Midbrain (tissue), 1 donor: ENCODE data around the gene PRRX2.
"Not testable (repeated sequence)": the region's sequence is repeated elsewhere in the genome, so short reads cannot be mapped to it uniquely, and the experiment has no call there.

Source experiments
- DNase-seq: peaks from one replicate; lab custom pipeline; 2025; lab: John Stamatoyannopoulos, UW

The PRRX2 gene

DNA sequence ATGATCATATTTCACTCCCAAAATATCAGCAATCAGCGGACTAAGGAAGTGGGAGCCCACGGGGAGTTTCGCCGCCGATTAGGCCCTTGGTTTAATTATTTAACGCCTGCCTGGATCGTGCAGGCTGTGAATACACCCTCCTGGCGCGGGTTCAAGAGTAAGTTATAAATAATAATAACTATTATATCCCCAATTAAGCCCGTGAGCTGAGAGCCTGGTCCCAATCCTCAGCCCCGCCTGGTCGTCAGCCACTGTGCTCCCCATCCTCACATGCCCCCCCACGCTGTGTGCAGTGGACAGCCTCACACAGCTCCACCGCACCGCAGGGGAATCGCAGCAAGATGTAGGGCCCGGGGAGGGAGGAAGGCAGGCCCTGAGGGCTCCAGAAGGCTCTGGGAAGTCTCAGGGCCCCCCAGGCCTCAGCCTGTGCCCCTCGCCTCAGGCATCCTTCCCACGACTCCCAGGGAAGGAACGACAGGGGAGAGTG, 10.8 kb upstream of the PRRX2 start:
- DNase-seq, result no peak

- DNase-seq, result no peak
Measured at GRCh38 chr9:129655154-129655553, 10.3 kb upstream of the PRRX2 start.

GRCh38 chr9:129655696-129656095, 9.8 kb upstream of the PRRX2 start:
- DNase-seq, result no peak

GRCh38 chr9:129656795-129657390, 8.6 kb upstream of the PRRX2 start:
- no peak for DNase-seq

- no peak for DNase-seq
Measured at GRCh38 chr9:129661029-129661428, 4.4 kb upstream of the PRRX2 start.

- not testable (repeated sequence) for DNase-seq
Measured at GRCh38 chr9:129662239-129662638, 3.2 kb upstream of the PRRX2 start.

- no peak for DNase-seq
Measured at GRCh38 chr9:129664746-129665388, 580 bp upstream of the PRRX2 start.

DNA sequence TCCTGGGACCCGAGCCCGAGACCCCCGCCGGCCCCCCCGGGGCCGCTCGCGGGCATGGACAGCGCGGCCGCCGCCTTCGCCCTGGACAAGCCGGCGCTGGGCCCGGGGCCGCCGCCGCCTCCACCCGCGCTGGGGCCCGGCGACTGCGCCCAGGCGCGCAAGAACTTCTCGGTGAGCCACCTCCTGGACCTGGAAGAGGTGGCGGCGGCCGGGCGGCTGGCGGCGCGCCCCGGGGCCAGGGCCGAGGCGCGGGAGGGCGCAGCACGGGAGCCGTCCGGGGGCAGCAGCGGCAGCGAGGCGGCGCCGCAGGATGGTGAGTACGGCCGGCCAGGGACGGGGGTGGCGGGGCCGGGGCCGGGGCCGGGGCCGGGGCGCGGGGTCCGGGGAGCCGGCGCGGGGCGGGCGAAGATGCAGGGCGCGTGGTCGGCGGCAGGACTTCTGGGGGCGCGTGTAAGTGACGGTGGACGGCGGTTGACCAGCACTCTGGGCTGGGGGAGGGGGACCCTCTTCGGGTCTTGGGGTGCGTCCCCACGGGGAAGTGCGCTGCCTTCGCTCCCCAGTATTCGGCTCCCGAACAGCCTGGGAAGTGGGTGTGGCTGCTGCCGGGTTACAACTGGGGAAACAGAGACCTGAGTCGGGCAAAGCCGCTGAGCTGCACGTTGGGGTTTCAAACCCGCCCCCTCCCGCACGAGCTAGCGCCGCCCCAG, 520 bp downstream of the PRRX2 start:
- DNase-seq, result no peak

GRCh38 chr9:129666575-129666974, 1.1 kb downstream of the PRRX2 start:
- no peak for DNase-seq

GRCh38 chr9:129667378-129667777, 1.9 kb downstream of the PRRX2 start:
- no peak for DNase-seq

GRCh38 chr9:129667850-129668249, 2.4 kb downstream of the PRRX2 start:
- no peak for DNase-seq

GRCh38 chr9:129669141-129669718, 3.8 kb downstream of the PRRX2 start:
- no peak for DNase-seq

DNA sequence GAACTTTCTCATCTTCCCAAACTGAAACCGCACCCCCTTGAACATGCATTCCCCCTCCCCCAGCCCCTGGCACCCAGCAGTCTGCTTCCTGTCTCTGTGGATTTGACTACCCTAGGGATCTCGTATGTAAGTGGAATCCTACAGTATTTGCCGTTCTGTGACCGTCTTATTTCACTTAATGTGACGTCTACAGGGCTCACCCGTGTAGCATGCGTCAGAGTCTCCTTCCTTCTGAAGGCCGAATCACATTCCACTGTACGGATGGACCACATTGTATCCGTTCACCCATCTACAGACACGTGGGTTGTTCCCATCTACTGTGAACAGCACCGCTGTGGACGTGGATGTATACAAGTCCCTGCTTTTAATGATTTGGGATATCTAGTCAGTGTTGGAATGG, 4.5 kb downstream of the PRRX2 start:
- DNase-seq, result no peak

DNA sequence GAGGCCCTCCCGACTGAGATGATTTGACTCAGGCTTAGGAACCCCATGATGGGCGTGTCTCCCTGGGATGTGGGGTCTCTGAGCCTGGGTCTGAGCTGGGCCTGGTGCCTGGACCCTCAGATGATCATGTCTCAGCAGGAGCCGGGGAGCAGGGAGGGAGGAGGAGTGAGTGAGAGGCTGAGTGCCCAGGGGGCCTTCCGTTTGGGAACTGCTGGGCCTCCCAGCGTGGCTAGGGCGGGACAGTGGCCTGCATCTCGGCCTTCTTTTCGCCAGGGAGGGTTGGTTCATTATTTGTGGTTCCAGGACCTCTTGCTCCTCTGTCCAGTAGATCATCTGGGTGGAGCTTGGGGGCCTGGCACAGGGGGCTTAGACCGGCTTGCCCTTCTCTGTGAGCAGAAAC, 5.6 kb downstream of the PRRX2 start:
- DNase-seq, result no peak

- no peak for DNase-seq
Measured at GRCh38 chr9:129671519-129671918, 6.1 kb downstream of the PRRX2 start.

DNA sequence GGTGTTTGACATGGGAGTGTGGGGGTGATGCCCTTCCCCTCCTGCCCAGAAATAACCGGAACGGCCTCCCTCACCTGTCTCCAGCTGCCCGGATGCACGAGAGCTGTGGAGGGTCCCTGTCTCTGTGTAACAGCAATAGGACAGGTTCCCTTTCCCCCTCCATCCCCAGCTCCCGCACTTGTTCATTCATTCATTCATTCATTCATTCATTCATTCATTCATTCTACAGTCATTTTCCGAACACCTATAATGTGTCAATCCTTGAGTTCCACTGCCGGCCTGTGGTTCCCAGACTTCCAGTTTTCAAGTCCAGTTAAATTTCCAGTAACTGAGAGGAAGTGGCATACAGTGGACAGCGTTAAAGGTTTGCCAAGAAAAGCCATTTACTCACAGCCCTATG, 7.3 kb downstream of the PRRX2 start:
- DNase-seq, result no peak

DNA sequence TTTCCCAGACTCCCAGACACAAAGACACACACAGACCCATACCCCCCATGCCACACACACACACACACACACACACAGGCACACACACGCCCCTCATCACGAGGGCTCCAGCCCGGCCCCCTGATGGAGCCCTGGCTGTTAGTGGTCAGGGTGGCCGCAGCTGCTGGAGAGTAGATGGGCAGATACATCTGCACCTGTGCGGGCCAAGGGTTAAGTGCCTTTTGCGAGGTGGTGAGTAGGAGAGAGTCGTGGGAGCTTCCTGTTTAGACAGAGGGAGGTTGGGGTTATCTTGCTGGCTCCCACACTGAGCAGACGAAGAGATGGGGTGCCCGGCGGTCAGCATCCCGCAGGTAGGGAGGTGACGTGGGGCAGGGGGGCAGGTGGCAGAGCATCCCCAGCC, 8.2 kb downstream of the PRRX2 start:
- DNase-seq, result no peak

GRCh38 chr9:129674229-129674628, 8.8 kb downstream of the PRRX2 start:
- no peak for DNase-seq

DNA sequence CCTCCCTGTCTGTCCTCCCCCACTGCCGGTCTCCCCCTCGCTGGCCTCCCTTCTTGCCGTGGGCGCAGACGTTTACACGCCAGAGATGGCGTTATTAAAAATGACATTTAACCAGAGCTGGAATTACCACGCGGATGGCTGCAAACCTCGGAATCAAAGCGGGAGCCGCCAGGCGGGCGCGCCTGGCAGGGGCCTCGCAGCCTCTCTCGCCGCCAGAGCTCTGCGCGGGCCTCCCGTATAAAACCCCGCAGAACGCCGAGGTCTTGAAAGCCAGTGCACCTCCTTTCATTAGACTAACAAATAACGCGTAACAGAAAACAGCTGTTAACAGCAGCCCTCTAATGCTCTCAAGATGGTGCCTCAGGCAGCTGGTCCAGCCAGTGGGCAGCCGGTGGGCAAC, 10.2 kb downstream of the PRRX2 start:
- DNase-seq, result no peak

DNA sequence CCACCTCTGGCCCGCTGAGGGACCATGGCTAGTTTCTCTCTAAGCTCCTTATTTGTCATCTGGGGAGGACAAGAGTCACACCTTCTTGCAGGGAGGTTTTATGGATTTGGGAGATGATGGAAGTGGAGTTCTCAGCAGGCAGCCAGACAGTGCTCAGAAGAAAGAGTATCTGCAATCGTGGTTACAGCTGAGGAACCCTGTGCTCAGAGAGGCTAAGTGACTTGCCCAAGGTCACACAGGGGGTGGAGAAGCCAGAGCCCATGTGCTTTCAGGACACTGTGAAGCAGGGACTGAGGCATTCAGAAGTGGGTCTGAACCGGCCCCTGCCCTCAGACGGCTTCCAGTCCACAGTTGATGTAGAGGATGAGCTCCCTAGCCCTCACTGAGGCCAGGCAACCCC, 10.8 kb downstream of the PRRX2 start:
- DNase-seq, result no peak

DNA sequence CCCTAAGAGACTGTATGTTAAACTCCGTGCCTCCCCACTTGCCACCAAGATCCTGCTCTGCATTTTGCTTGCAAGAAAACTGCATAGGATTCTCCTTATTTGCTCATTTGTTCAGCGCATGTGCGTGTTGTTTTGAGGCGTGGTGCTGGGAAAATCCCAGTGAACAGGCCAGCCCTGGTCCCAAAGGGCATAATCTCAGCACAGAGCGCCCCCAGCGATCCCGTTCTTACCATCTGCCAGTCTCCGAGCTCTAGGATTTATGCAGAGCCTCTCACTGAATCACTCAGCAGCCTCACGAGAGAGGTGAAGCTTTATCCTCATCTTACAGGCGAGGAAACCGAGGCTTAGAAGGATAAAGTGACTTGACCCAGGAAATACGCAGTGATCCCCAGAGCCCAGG, 11.5 kb downstream of the PRRX2 start:
- DNase-seq, result no peak

DNA sequence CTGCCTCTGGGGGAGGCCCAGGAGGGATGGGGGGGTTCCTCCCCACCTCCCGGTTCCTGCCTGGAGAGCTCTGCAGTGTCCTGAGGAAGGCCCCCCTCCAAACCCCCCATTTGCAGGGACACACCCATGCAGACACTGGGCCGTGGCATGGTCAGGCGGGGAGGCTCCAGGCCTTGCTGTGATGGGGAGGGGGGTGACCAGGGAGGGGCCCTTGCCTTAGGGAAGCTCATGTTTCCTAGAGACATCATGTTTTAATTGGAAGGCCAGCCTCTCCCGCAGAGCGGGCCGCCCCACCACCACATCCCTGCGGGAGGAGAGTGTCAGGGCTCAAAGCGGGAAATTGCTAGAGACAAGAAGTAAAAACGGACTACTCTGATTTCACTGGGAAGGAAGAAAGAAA, 12.0 kb downstream of the PRRX2 start:
- DNase-seq, result no peak

DNA sequence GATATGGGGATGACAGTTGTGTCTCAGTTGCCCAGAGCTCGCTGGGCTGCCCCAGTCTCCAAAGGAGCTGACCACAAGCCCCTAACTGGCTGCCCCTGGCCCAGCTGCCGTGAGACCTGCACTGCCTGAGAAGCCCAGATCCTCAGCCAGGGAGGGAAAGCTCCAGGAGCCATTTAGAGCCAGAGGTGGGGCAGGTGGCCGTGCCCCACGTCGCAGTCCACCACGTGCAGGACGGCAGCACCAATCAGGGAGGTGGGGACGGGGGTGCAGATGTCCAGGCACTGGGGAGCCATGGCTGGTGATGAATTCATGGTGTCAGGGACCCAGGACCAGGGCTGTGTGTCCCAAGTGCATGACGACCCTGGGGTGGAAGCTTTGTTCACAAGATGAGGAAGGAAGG, 13.4 kb downstream of the PRRX2 start:
- no peak for DNase-seq
